ENCODE measurements around the gene CLDN9.

DNA sequence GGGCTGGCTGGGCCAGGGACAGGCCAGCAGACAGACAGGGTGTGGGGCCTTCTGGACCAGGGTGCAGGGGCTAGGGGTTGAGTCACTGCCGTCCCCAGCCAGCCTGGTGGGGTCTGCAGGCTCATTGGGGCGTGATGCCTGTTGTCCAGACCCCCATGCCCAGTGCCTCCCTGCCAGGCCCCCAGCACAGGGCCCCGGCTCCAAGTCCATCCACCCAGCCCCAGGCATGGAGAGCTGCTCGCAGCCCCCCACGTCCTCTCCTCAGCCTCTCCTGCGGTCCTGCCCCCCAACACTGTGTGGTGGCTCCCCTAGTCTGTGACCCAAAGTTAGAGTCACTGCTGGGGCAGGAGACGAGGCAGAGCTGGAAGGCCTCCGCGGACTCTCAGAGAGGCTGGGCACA is 25.4 kb upstream of the CLDN9 start:
- no peak for TF ChIP-seq SIN3A (IDR thresholded peaks at IDR 0.05; ENCODE audit: borderline replicate concordance, insufficient read depth, low read length)
- no peak for TF ChIP-seq POLR2AphosphoS5 (IDR thresholded peaks at IDR 0.05; ENCODE audit: low read depth, low read length)
- no peak for TF ChIP-seq TAF1 (IDR thresholded peaks at IDR 0.05; ENCODE audit: borderline replicate concordance, insufficient read depth, low read length)

All from PFSK-1 (cell line).